Measurements from ENCODE around the gene COPG2.
"Not testable (repeated sequence)": the region's sequence is repeated elsewhere in the genome, so short reads cannot be mapped to it uniquely, and the experiment has no call there.

The COPG2 gene

DNA sequence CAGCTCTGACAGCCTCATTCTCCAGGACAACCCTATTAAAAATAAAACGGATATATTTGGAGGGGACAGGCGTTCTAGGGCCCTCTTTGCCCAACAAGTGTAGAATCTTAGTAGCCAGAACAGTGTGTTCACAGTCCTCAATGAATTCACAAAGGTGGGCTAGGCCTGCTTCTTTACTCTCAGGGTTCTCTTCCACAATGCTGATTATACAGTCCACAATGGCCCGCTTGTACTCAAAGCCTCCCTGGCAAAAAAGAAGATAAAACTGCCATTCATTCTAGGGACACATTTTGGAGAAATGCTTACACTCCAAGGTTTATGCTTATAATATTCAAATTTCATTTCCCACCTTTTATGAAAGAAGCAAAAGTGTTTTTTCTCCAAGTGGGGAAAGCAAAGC lies 114.1 kb downstream of the COPG2 start:
- DNase-seq = no peak

DNA sequence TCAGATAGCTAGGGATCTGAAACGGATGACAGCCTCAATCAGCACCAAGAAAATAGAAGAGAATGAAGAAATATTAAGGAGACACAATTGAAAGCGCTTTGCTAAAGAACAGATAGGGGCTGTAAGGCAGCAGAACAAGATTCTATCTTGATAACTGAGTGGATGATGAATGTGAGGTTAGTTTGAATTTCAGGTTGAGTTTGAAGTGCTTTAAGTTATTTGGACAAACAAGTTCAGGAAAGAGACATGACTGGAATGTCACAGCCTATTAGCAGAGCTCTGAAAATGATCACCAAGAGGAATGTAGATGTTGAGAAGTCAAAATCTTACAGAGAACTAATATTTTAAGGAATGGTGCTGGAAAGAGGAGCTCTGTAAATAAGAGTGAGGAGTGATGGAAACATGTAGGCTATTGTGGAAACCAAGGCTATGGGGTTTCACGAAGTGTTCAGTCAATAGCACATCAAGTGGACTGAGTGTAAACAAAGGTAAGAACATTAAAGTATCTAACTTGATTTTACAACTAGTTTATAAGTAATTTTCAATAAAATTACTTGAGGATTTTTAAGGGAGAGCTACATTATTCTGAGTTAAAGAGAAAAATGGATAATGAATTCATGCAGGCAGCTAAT lies 115.0 kb downstream of the COPG2 start:
- no peak for DNase-seq

DNA sequence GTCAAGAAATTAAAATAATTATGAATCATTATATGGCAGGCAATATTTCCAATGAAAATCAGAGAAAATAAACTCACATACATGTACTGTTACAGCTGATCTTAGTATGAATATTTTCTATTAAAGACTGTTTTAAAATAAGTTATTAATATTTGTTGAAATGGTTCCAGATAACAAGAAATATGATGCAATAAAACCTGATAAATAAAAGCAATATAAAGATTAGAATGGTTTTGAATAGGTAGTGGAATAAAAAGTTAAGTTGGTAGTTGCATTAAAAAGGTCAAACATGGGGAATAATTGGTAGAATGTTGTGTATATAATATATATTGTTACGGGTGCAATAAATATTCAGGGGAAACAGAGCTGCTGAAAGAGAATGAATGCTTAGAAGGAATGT lies 124.2 kb downstream of the COPG2 start:
- DNase-seq = no peak

DNA sequence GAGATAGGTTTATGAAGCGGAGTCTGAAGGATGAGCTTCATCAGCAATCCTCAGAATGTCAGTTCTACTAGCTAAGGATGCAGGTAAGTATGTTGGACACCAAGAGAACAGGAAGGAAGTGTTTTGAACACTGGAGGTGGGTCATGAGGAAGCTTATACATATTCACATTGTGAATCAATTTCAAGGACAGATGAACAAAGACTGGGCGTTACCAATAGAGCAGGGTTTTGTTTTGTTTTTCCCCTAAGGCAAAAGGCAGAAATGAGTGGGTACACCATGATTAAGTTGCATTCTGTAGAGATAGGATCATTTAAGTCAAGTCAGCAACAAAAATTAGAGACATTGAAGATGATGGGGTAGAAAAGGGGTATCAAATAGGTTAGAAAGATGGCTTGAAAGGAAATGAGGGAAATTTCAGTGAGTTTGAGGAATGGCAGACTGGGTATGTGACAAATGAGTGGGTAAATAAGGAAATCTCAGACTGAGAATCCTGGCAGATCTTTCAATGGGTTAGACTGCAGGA lies 125.0 kb downstream of the COPG2 start:
- no peak for DNase-seq

DNA sequence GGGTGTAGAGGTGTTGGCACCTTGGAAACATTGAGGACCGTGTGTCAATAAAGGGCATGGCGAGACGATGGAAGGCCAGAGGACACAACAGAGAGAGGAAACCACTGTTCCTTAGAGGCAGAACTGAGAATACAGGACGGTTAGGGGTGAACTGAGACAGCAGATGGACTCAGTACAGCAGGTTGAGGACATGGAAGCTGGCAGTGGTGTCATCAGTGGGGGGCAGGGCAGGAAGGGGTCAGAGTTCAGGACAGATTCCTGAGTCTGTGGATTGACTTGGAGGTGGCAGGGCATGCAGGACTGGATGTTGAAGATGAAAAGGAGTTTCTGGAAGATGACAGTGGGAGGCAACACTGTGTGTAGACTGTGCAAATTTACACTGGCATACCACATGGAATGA lies 126.3 kb downstream of the COPG2 start:
- not testable (repeated sequence) for DNase-seq

DNA sequence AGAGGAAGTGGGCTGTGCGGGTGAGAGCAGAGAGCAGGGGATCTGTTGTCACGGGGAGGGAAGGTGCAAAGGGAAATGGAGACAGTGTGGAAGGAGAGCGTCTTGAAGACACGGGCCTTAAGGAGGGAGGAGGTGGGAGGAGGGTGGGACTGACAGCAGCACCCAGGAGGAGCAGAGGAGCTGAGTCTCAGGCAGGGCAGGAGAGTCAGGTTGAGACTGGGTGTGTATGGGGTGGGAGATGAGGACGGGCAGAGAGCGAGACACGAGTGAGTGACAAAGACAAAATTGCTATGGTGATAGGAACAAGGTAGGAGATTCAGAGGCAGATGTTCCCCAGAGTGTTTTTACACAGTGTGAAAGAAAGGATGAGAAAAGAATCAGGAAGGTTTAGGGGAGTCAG lies 127.3 kb downstream of the COPG2 start:
- not testable (repeated sequence) for DNase-seq

DNA sequence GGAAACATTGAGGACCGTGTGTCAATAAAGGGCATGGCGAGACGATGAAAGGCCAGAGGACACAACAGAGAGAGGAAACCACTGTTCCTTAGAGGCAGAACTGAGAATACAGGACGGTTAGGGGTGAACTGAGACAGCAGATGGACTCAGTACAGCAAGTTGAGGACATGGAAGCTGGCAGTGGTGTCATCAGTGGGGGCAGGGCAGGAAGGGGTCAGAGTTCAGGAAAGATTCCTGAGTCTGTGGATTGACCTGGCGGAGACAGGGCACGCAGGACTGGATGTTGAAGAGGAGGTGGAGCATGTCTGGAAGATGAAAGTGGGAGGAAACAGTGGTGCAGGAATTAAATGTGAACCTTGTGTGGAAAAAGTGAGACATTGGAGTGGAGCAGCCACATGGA lies 130.7 kb downstream of the COPG2 start:
- not testable (repeated sequence) for DNase-seq

DNA sequence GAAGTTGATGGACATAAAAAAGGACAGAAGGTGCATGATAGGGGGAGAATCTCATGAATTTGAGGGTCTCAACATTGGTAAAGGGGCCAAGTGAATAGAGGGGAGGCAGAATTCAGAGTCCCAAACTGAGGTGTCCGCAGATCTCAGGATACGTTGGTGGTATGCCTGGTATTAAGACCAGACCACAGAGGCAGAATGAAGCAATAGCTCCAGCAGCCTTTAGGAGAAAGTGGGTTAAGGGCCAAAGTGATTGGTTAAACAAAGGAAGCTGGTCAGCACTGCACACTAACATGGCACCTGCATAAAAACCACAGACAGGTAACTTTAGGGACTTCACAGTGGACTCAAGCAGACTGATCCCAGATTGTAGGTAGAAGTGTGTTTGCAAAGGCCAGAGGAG lies 139.1 kb downstream of the COPG2 start:
- no peak for DNase-seq

DNA sequence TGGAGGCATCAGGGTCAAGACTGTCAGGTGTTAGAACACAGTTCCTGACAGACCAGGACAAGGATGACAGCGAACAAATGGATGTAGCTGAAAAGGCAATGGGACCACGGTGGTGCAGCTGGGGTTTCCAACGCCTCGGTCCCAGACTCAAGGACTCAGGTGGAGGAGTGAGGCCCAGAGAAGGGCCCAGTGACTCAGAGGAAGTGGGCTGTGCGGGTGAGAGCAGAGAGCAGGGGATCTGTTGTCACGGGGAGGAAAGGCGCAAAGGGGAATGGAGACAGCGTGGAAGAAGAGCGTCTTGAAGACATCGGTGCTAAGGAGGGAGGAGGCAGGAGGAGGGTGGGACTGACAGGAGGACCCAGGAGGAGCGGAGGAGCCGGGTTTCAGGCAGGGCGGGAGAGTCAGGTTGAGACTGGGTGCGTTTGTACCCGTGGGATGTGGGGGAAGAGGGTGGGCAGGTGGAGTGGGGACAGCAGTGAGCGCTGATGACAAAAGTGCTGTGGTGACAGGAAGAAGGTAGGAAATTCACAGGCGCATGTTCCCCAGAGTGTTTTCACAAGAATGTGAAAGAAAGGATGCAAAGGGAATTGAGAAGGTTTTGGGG lies 140.7 kb downstream of the COPG2 start:
- not testable (repeated sequence) for DNase-seq

DNA sequence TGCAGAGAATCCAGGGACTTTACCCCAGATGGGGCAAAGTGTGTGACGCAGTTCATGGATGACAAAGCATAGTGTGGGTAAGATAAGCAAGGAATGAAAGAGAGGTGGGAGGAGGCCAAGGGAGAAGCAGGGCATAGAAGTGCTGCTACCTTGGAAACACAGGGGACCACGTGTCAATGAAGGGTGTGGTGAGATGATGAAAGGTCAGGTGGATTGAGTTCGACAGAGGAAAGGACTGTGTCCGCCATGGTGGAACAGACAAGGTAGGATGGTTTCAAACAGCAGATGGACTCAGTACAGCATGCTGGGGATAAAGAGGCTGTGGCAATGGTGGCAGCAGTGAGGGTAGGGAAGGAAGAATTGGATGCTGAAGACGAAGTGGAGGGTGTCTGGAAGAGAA lies 143.9 kb downstream of the COPG2 start:
- DNase-seq = no peak

DNA sequence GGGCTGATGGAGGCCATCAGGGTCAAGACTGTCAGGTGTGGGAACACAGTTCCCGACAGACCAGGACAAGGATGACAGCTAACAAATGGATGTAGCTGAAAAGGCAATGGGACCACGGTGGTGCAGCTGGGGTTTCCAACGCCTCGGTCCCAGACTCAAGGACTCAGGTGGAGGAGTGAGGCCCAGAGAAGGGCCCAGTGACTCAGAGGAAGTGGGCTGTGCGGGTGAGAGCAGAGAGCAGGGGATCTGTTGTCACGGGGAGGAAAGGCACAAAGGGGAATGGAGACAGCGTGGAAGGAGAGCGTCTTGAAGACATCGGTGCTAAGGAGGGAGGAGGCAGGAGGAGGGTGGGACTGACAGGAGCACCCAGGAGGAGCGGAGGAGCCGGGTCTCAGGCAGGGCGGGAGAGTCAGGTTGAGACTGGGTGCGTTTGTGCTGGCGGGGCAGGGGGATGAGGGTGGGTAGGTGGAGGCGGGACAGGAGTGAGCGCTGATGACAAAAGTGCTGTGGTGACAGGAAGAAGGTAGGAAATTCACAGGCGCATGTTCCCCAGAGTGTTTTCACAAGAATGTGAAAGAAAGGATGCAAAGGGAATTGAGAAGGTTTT lies 144.9 kb downstream of the COPG2 start:
- DNase-seq = not testable (repeated sequence)

DNA sequence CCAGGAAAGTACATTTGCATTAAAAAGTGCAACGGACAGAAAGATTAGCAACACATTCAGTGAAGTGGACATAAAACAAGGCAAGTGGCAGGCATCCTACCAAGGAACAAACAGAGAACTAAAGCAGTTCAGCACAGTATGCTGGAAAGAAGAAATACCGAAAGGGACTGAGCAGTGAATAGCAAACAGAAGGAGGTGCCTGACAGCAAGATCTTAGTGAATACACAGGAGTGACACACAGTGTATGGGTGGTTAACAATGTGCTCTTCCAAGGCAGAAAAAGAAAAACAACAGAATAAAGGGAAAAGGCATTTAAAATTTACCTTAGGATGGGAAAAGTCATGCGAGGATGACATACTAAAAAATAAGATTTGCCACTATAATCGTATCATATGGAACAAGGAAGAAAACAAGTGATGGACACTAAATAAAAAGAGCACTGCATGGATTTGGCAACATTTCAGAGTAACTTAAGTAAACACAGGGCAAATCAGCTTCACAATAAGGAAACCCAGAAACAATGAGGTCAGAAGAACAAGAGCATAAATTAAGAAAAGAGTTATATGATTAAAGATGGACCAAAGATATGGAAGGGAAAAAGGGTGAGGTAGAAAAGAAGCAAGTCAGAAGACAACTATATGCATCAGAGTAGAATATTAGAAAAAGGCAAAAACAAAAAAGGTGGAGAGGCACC lies 147.1 kb downstream of the COPG2 start:
- no peak for DNase-seq

DNA sequence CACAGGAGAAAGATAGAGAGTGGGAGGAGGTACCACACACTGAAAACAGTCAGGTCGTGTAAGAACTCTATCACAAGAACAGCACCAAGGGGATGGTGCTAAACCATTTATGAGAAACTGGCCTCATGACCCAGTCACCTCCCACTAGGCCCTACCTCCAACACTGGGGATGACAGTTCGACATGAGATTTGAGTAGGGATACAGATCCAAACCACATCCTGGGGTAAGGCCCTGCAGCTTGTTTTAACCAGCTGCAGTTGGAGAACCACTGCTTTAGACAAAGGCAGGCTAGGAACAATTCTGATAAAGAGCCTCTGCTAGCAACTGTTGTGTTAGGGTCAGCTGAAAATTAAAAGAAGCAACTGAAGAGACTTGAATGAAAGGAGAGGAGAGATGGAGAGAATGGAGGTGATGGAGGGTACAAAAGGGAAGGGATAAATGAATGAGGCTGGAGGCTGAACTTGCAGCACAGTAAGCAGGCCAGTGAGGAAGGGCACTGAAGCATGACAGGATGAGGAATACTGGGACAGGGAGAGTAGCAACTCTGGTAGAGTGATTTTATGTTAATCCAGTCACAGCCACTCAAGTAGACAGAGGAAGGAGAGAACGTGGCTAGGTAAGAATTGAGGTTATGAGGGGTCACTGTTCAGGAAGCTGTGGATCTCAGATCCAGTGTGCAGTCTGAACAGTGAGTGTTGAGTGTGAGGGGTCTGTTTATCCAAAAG lies 153.1 kb downstream of the COPG2 start:
- no peak for DNase-seq

DNA sequence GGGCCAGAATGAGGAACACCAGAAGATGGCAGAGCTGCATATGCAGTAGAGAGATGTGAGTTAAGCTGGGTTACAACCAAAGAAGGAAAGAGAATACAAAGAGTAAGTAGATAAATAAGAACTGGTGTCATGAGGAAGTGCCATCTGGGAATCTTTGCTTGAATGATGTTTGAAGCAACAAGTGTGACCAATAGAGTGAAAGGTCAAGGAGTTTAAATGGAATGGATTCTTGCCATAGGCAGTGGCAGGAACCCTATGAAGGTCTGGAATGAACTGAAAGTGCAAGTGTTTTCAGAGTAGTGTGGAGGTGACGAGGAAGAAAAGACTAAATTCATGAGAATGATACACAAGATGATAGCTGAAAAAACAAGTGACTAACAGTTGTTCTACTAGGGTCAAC lies 155.1 kb downstream of the COPG2 start:
- DNase-seq = no peak

DNA sequence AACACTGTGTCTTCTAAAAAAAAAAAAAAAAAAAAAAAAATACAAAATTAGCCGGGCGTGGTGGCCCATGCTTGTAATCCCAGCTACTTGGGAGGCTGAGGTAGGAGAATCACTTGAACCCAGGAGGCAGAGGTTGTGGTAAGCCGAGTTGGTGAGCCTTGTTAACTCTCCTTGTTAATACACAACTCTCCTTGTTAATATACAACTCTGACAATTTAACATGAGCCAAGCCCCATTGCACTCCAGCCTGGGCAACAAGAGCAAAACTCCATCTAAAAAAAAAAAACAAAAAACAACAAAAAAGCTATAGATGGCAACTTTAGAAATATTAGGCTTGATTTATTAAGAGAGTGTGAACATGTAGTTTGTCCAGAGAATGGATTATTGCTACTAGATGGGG lies 156.5 kb downstream of the COPG2 start:
- DNase-seq = not testable (repeated sequence)

DNA sequence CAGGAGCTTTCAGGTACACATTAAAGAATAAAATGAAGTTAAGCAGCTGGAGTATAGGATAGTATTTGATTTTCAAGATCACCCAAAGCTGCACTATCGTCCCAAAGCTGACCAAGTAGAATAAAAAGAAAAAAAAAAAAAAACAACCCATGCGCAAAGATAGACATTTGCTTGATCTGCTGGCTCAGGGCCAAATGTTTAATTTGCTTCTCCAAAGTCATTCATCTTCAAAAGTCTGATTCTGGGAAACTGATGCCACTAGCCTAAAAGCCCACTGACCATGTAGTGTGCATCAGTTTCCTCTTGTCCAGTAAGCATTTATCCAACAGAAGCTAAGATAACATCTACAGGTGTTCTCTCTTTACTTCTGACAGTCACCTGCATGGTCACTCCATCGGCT lies 162.2 kb downstream of the COPG2 start:
- DNase-seq = no peak

DNA sequence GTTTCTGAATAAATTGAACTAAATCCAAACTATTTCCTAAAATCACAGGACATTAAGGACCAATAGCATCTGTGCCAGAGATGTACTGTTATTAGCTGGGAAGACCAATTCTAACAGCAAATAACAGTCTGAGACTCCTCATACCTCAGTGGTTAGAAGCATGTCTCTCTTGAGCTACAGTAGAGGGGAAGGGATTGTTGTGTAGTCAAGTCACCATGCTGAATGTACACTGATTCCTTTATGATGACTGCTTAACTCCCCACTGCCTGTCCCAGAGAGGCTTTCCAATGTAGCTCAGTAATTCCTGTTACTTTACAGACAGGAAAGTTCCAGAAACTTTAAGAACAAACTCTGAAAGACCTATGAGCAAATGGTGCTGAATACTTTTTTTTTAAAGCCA lies 162.8 kb downstream of the COPG2 start:
- no peak for DNase-seq

DNA sequence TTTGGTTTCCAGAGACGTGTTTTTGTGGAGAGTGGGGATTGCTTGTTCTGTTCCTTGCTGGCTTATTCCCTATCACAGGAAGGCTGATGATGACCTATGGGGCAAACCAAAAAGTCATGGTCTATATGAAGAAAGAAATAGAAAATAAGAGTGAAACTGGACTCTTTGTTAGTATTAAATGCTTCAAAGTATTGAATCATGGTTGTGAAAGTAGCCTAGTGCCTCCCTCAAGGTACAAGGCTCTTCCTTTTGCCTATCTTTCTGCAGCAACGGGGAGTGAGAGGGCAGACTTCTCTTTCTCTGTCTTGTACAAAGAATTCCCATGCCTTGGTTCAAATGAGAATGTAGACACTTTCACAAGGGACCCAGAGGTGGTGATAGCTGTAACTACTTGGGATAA lies 167.6 kb downstream of the COPG2 start:
- DNase-seq = no peak

DNA sequence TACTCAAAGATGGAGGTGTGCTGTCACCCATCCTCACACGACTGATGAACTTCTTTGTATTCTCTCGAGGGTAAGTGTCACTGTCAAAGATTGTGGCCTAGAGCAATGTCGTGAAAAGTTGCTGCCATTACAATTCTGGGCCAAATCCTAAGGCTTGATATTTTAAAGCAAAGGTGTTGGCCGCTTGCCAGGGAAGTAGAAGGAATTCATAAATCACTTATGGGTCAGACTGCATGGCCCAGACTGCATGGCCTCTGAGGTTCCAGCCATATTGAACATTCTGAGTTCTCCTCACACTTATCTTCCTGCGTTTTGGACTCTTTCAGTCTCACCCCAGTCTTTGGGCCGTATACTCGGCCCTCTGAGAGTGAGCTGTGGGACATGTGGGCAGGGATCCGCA lies 168.1 kb downstream of the COPG2 start:
- no peak for DNase-seq

DNA sequence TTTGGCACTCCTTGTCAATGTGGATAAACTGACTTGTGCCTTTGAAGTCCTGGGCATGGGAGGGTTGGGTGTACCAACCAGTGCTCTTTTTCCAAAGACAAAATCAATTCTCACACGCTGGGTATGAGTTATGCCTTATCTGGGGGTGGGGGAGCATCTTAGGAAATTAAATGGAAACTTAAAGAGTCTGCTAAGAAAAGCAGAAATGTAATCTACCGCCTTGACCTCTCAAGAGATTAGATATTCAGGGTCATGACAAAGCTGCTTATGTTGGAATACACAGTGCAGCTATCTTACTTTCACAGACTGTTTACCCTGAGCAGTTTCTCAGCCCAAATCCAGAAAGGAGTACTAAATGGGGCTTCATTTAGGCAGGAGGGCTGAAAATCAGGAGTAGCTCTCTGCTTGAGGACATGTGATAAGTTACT lies 174.1 kb downstream of the COPG2 start:
- no peak for DNase-seq

DNA sequence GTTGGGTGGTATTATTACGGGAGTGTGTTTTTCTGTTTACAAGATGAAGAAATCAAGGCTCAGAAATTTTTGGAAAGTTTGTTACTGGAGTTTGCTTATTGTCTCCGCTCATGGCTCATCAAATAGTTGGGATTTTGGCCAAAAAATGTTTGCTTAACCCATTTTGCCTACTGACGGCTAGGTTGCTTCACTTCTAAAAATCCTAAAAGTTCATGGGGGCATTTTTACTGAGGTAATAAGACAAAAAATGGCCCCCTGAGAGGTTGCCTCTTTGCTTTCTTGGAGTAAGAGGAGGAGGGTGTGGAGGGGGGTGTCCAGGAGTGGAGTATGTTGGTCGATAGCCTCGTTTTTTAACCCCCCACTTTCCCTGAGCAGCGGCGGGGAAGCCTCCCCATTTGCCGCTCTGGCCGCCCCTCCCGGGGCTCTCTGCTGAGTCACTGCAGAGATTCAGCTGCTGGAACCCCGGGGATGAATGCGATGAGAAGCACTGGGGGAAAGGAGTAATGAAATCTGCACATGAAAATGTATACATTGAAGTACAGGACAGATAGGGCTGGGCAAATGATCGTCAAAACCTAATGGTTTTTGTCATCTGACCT lies 175.2 kb downstream of the COPG2 start:
- DNase-seq = no peak

DNA sequence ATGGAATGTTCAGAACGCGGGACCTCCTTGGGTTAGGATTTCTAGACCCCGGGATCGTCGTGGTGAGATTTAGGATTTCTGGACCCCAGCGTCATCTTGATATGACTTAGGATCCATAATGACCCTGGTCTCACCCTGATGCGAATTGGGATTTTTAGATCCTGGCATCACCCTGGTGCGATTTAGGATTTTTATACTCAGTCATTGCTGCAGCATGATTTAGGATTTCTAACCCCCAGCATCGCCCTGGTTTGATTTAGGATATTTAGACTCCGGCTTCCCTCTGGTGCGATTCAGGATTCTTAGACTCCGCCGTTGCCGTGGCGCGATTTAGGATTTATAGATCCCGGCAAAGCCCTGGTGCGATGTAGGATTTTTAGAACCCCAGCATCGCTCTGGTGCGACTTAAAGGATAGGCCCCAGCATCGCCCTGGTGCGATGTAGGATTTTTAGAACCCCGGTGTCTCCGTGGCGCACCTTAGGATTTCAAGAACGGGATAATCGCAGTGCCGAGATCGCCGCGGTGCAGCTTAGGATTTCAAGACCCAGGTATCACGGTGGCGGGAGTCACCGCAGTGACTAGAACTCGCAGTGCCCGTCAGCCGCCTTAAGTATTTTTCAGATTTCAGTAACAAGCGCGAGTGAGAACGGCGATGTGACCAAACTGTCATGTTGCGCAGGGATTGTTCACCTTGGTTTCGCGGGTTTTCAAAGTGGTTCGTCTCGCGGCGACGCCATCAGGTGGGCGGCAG lies 175.8 kb downstream of the COPG2 start:
- DNase-seq = no peak

Data from DMS79 (cell line).